ENCODE results near the gene TRA2B. TPM values are rescaled to one million over a fixed set of nuclear protein-coding genes. Genes with fewer than 3 reads are reported as not detected.
A peak's percentile ranks its signal among the peaks of the same experiment; 100 is the strongest.

Gene TRA2B
- total and polyA plus RNA-seq, 2 of the 8 experiments (the other 6 are each of a cell fraction or from before 2014, with no cell fraction given), result 206 to 274 TPM

DNA sequence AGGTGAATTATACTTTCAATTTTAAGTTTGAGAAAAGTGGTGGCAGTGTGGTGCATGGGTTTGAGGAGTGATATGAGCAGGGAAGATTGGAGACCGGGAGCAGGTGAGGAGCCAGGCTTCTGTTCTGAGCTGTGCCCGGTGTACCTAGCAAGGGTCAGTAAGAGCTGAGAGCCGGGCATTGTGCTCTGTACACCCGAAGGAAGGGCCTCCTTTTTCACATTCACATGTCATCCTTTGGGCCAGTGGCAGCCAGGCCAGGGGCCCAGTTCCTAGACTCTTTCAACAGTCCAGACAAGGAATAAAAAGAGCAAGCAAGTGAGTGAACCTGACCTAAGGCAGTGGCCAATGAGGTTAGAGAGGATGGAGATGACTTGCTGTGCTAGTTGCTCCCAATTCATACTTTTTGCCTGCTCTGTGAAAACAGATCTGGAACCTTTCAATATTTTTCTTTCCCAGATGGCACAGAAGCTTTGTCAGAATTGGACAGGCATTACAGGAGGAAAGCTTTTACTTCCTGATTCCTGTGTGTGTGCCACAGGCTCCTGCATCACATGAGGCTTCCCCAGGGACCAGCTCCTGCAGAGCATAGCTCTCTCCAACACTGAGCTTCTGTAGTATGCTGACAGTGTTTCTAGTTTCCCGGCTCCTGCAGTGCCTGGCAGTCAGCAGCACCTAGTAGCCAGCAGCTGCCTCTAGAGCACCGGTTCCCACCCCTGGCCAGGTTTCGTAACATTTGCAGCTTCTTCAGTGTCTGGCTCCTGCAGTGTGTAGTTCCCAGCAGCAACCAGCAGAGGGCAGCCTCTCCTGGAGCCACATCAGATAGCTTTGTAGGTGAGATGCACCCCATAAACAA, 5.3 kb upstream of the TRA2B start:
- peaks cover 3% of the 10 kb centered on the region; the same call in 1 of the 2 replicates for H3K23me2 ChIP-seq (ENCODE audit: low read depth, low read length)
- peak; percentile 60 for FAIRE-seq
- H4K5ac ChIP-seq (ENCODE audit: insufficient read length, low read depth, low read length), result no peak overlapping the region
- peak overlapping the region; percentile 90 for H2AFZ ChIP-seq (ENCODE audit: low read length)
- H2BK15ac ChIP-seq (ENCODE audit: low read length), result no peak overlapping the region
- H3K9me3 ChIP-seq (ENCODE audit: insufficient read depth in 2 of 2, low read depth in 1 of 2, low read length in 1 of 2), result no peaks in the 10 kb centered on the region; a peak in 1 of 4 replicates
- H4K8ac ChIP-seq (ENCODE audit: extremely low read depth, insufficient read depth, low read length), result no peak overlapping the region
- H2BK20ac ChIP-seq (ENCODE audit: low read length), result no peak overlapping the region
- H3K36me3 ChIP-seq (ENCODE audit: control insufficient read depth in 2 of 4, insufficient read depth in 4 of 4, low read length in 3 of 4), result no peaks in the 10 kb centered on the region
- no peak overlapping the region for H3K4me2 ChIP-seq (ENCODE audit: insufficient read depth in 1 of 2, low read depth in 2 of 2, low read length in 2 of 2)
- H2AK5ac ChIP-seq (ENCODE audit: low read depth, low read length), result no peak overlapping the region
- no peak overlapping the region for H3K14ac ChIP-seq (ENCODE audit: insufficient read length)
- H3K27ac ChIP-seq (ENCODE audit: low read depth, low read length), result no peak overlapping the region
- WGBS, 2 experiments (ENCODE audit: extremely low coverage in 1 of 2, insufficient coverage in 1 of 2, insufficient read length in 1 of 2, insufficient replicate concordance in 2 of 2, low coverage in 1 of 2, low lambda C conversion rate in 2 of 2, missing lambda C conversion rate in 1 of 2), result 64% methylated on average over 7 of the region's 7 CpGs; no CpG with 5 or more reads in 1 of the 2 experiments
- no peak overlapping the region for H2BK12ac ChIP-seq (ENCODE audit: low read depth, low read length)
- H2BK5ac ChIP-seq (ENCODE audit: low read depth, low read length), result no peak overlapping the region
- H3K23ac ChIP-seq (ENCODE audit: insufficient read length), result no peak overlapping the region
- no peak overlapping the region for H3K9ac ChIP-seq (replicated peaks in 1 of 4; ENCODE audit: extremely low read depth in 1 of 4, low read depth in 3 of 4, low read length in 3 of 4)
- H3K4me1 ChIP-seq (replicated peaks in 1 of 4; ENCODE audit: control insufficient read depth in 3 of 4, insufficient read depth in 4 of 4, low read length in 3 of 4), result peaks cover 0 to 2% (median 0%) of the 10 kb centered on the region in 4 experiments; a peak in 1 of 7 replicates
- ChIA-PET CTCF (ENCODE audit: partially characterized antibody) (interaction anchor here (0.6 to 4.3 kb wide), 57 partner anchors 10 to 1171 kb away, joined by 3 to 62 read pairs (median 4); no protein-coding TSS in a partner anchor), POLR2A (ENCODE audit: partially characterized antibody) (interaction anchor here (0.9 to 2.3 kb wide), 11 partner anchors 8 to 841 kb away, joined by 3 to 9 read pairs (median 4); no protein-coding TSS in a partner anchor)
- no peak overlapping the region for H3K18ac ChIP-seq (ENCODE audit: extremely low read depth, low read length)
- H3K4ac ChIP-seq (replicated peaks; ENCODE audit: insufficient read length, low read depth, low read length), result no peak overlapping the region
- no peaks in the 10 kb centered on the region for H4K20me1 ChIP-seq (replicated peaks in 1 of 2; ENCODE audit: control insufficient read depth in 1 of 2, insufficient read depth in 2 of 2, low read length in 2 of 2)
- no peak overlapping the region for H3K56ac ChIP-seq (replicated peaks; ENCODE audit: insufficient read length, low read depth, low read length)
- peak; percentile 84 to 93 for DNase-seq (ENCODE audit: low read depth in 1 of 2, low spot score in 2 of 2)
- no peaks in the 10 kb centered on the region; the same call in 1 of the 2 replicates for H3K79me1 ChIP-seq (ENCODE audit: low read depth, low read length)
- no peaks in the 10 kb centered on the region for H3K27me3 ChIP-seq (replicated peaks in 1 of 4; ENCODE audit: control insufficient read depth in 3 of 4, extremely low read depth in 1 of 4, insufficient read depth in 3 of 4, low read length in 3 of 4)
- no peak overlapping the region for H4K91ac ChIP-seq (replicated peaks; ENCODE audit: insufficient read length, low read length)
- H2BK120ac ChIP-seq (replicated peaks; ENCODE audit: low read depth, low read length), result no peak overlapping the region
- no peaks in the 10 kb centered on the region for H3K79me2 ChIP-seq (ENCODE audit: control insufficient read depth in 1 of 2, insufficient read depth in 2 of 2, low read length in 2 of 2)
- no peak overlapping the region for H3K4me3 ChIP-seq (ENCODE audit: extremely low read depth in 1 of 4, insufficient read depth in 2 of 4, low read depth in 3 of 4, low read length in 4 of 4)
- TF ChIP-seq TBP (IDR thresholded peaks at IDR 0.05; ENCODE audit: low read depth, low read length) (peak; percentile 80), CEBPB (IDR thresholded peaks at IDR 0.05; ENCODE audit: low read depth, low read length) (peak; percentile 97), CREB1 (IDR thresholded peaks at IDR 0.05) (peak; percentile 72), RAD21 (IDR thresholded peaks at IDR 0.05 in 1 of 2, conservative IDR thresholded peaks at IDR 0.05 in 1 of 2; ENCODE audit: low read depth in 2 of 2, low read length in 2 of 2) (peak; percentile 61 to 74), CTBP2 (IDR thresholded peaks at IDR 0.05; ENCODE audit: borderline replicate concordance, insufficient read depth, insufficient read length, low read length) (no peak), HDAC2 (IDR thresholded peaks at IDR 0.05; ENCODE audit: borderline replicate concordance in 1 of 2, low read depth in 2 of 2, low read length in 2 of 2) (0 out of 4 replicates have a peak, but pooled peaks of 1 of the 2 experiments have one; percentile 49), SIN3A (conservative IDR thresholded peaks at IDR 0.05 in 1 of 2, IDR thresholded peaks at IDR 0.05 in 1 of 2; ENCODE audit: low read depth in 1 of 2, low read length in 2 of 2) (0 out of 4 replicates have a peak, but pooled peaks of 1 of the 2 experiments have one; percentile 32), NRF1 (IDR thresholded peaks at IDR 0.05; ENCODE audit: low read depth, low read length) (no peak), JUND (IDR thresholded peaks at IDR 0.05; ENCODE audit: low read length) (no peak), EP300 (IDR thresholded peaks at IDR 0.05; ENCODE audit: borderline replicate concordance in 1 of 2, low read depth in 2 of 2, low read length in 2 of 2) (peak in 1 of 2 experiments; percentile 21; a peak in 1 of 3 replicates)

Measured in H1 (cell line).